KMS-11 (cell line): ENCODE data around the gene SZT2.

ENCODE experiments used
- H2AFZ ChIP-seq: fragments of 200-600 bp; sonication (generic); 2 replicates; pipeline ENCODE4 v1.6.1; 2016; ENCODE audit warnings: antibody characterized with exemption, mixed run types, low read depth
- H3K27ac ChIP-seq: fragments of 200-600 bp; sonication (generic); 2 replicates; pipeline ENCODE4 v1.6.1; 2016; ENCODE audit warnings: mild to moderate bottlenecking, mixed run types
- H3K27me3 ChIP-seq: fragments of 200-600 bp; sonication (generic); 2 replicates; pipeline ENCODE4 v1.6.1; 2017; ENCODE audit warnings: mild to moderate bottlenecking, low read depth, mixed run types, moderate library complexity; ENCODE audit not compliant: insufficient read depth
- H3K36me3 ChIP-seq: fragments of 200-600 bp; sonication (generic); 2 replicates; pipeline ENCODE4 v1.6.1; 2017; ENCODE audit warnings: mild to moderate bottlenecking, mixed run types; ENCODE audit not compliant: insufficient read depth
- H3K4me1 ChIP-seq: fragments of 200-600 bp; sonication (generic); 2 replicates; pipeline ENCODE4 v1.6.1; 2016; ENCODE audit warnings: mild to moderate bottlenecking, low read depth, mixed run types; ENCODE audit not compliant: poor library complexity, severe bottlenecking
- H3K4me2 ChIP-seq: fragments of 200-600 bp; sonication (generic); 2 replicates; pipeline ENCODE4 v1.7.0; 2016; ENCODE audit warnings: mild to moderate bottlenecking, mixed run types
- H3K4me3 ChIP-seq: fragments of 200-600 bp; sonication (generic); IDR thresholded peaks from 2 replicates; pipeline ENCODE4 v1.6.1; 2017; ENCODE audit warnings: low read depth, low read length, mixed read lengths; ENCODE audit not compliant: insufficient read depth
- H3K79me2 ChIP-seq: fragments of 200-600 bp; sonication (generic); 2 replicates; pipeline ENCODE4 v1.6.1; 2016; ENCODE audit warnings: low read depth, mixed run types; ENCODE audit not compliant: insufficient read depth
- H3K9ac ChIP-seq: fragments of 200-600 bp; sonication (generic); 2 replicates; pipeline ENCODE4 v1.6.1; 2016; ENCODE audit warnings: mild to moderate bottlenecking, mixed run types
- H4K20me1 ChIP-seq: fragments of 200-600 bp; sonication (generic); 2 replicates; pipeline ENCODE4 v1.6.1; 2016; ENCODE audit warnings: mild to moderate bottlenecking, mixed run types; ENCODE audit not compliant: insufficient read depth
- TF ChIP-seq, protein P1 (sequence below): fragments of 200-600 bp; sonication (generic); conservative IDR thresholded peaks from 2 replicates; pipeline ENCODE4 v1.6.1; 2017; ENCODE audit warnings: low read depth, mild to moderate bottlenecking, antibody characterized with exemption, low read length, moderate library complexity, mixed read lengths

Gene SZT2

DNA sequence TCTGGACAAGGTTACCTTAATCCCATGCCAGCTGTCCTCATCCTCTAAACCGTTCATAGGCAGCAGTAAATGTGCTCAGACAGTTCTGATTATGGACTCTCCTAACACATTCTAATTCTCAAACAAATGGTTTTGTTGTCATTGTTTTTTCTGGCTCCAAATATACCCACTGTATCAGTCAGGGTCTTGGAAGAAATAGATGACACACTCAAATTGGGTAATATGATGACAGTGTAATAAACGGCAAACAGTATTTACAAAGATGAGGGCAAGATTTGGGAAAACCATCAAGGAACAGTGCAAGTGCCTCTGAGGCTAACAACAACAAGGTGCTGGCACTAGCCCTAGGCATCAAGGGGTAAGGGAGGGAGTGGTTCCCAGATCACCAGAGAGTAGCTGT, 35.2 kb upstream of the SZT2 start:
- H3K9ac ChIP-seq: no peak overlapping the region
- H3K36me3 ChIP-seq: no peaks in the 10 kb centered on the region
- no peak overlapping the region for H3K4me2 ChIP-seq
- TF ChIP-seq, protein P1, sequence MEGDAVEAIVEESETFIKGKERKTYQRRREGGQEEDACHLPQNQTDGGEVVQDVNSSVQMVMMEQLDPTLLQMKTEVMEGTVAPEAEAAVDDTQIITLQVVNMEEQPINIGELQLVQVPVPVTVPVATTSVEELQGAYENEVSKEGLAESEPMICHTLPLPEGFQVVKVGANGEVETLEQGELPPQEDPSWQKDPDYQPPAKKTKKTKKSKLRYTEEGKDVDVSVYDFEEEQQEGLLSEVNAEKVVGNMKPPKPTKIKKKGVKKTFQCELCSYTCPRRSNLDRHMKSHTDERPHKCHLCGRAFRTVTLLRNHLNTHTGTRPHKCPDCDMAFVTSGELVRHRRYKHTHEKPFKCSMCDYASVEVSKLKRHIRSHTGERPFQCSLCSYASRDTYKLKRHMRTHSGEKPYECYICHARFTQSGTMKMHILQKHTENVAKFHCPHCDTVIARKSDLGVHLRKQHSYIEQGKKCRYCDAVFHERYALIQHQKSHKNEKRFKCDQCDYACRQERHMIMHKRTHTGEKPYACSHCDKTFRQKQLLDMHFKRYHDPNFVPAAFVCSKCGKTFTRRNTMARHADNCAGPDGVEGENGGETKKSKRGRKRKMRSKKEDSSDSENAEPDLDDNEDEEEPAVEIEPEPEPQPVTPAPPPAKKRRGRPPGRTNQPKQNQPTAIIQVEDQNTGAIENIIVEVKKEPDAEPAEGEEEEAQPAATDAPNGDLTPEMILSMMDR: no peak
- peaks cover 8% of the 10 kb centered on the region for H3K79me2 ChIP-seq
- H3K27me3 ChIP-seq: no peaks in the 10 kb centered on the region
- no peak overlapping the region for H3K27ac ChIP-seq
- H3K4me1 ChIP-seq: peaks cover 7% of the 10 kb centered on the region
- H3K4me3 ChIP-seq: no peak overlapping the region
- H4K20me1 ChIP-seq: no peaks in the 10 kb centered on the region
- H2AFZ ChIP-seq: no peak overlapping the region

DNA sequence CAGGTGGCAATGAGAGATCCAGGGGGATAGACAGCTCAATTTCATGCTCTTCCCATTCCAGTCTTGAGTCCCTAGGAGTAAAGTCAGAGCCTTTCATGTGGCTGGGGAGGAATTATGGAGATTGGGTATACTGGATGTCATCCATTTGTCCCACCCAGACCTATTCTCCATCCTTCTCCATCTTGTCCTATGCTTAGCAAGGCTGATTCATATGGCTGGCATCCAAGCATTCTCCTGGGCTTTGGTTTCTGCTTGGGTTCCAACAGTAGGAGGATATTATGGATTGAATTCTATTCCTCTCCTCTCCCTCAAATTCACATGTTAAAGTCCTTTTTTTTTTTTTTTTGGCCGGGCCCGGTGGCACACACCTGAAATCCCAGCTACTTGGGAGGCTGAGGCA, 34.8 kb upstream of the SZT2 start:
- H3K36me3 ChIP-seq: no peaks in the 10 kb centered on the region
- peaks cover 12% of the 10 kb centered on the region for H3K4me1 ChIP-seq
- no peak overlapping the region for H2AFZ ChIP-seq
- H3K4me2 ChIP-seq: no peak overlapping the region
- H3K27me3 ChIP-seq: no peaks in the 10 kb centered on the region
- H3K79me2 ChIP-seq: peaks cover 12% of the 10 kb centered on the region
- no peak overlapping the region for H3K4me3 ChIP-seq
- no peak overlapping the region for H3K27ac ChIP-seq
- no peak overlapping the region for H3K9ac ChIP-seq
- TF ChIP-seq, protein P1: no peak
- no peaks in the 10 kb centered on the region for H4K20me1 ChIP-seq

DNA sequence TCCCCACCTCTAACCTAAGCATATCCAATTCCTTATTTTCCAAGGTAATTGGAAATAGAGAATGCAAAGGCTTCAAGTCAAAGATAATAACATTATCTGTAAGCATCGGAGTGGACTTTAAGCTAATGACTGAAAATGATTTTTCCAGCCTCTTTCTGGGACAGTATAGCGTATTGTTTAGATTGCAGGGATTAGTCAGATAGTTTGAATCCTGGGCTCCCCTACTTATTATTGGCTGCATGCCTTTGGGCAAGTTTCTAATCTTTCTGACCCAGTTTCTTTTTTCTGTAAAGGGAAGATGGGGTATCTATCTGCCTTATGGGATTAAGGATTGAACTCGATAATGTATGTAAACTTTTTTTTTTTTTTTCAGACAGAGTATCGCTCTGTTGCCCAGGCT, 32.4 kb upstream of the SZT2 start:
- Histone ChIP-seq H4K20me1 (no peaks in the 10 kb centered on the region), H3K4me2 (peak overlapping the region; percentile 43; the same call in 1 of the 2 replicates), H3K27me3 (no peaks in the 10 kb centered on the region), H3K36me3 (no peaks in the 10 kb centered on the region), H3K27ac (no peak overlapping the region), H3K4me1 (peaks cover 23% of the 10 kb centered on the region), H3K79me2 (peaks cover 23% of the 10 kb centered on the region), H2AFZ (no peak overlapping the region), H3K4me3 (no peak overlapping the region), H3K9ac (no peak overlapping the region)
- TF ChIP-seq, protein P1: no peak

DNA sequence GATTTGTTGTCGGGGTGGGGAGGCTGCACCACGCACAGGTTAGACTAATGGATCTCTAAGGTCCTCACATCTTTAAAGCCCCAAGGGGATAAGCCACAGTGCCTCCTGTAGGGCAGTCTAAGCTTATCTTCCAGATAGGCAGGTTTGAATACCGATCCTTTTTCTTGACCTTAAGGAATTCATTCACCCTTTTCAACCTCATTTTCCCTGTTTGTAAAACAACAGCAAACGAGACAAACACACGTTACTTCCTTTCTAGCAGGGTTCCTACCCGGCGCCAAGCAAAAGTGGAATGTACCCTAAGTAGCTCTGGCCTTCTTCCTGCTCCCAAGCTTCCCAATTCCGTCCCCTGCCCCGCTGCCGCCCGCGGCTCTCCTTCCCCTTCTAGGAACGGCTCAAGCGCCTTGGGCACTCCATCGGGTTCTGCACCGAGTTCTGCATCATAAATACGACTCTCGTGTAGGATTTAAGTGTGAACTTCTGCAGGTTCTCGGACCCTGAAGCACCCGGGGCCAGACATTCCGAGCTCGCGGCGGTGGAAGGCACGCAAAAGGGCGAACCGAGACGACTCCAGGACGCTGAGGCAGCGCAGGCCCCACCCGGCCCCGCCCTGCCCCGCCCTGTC, 31.5 kb upstream of the SZT2 start:
- peak overlapping the region; percentile 61; the same call in 1 of the 2 replicates for H3K9ac ChIP-seq
- H3K27me3 ChIP-seq: no peaks in the 10 kb centered on the region
- TF ChIP-seq, protein P1: peak; percentile 67
- no peaks in the 10 kb centered on the region for H3K36me3 ChIP-seq
- peaks cover 23% of the 10 kb centered on the region for H3K4me1 ChIP-seq
- peak overlapping the region; percentile 94 for H2AFZ ChIP-seq
- H3K79me2 ChIP-seq: peaks cover 23% of the 10 kb centered on the region
- peak overlapping the region; percentile 93 for H3K4me3 ChIP-seq
- H3K4me2 ChIP-seq: peak overlapping the region; percentile 43
- no peaks in the 10 kb centered on the region for H4K20me1 ChIP-seq
- H3K27ac ChIP-seq: peak overlapping the region; percentile 63
